Adipose tissue (tissue), 3 donors: ENCODE measurements around the gene SUN5. TPM values are rescaled to one million over a fixed set of nuclear protein-coding genes. Genes with fewer than 3 reads are reported as not detected.
"Not testable (repeated sequence)": the region's sequence is repeated elsewhere in the genome, so short reads cannot be mapped to it uniquely, and the experiment has no call there.

Experiments used
- H3K27ac ChIP-seq: one replicate; pipeline ENCODE4 v1.5.1; 2013; ENCODE audit warnings: low read depth, low read length
- WGBS, 3 donors: extraction: QIAGEN DNeasy Blood & Tissue Kit; methylation state at CpG; one replicate each; pipeline ENCODE4 v1.1.7; 2013; 5-methylcytosine and 5-hydroxymethylcytosine counted together
- polyA plus RNA-seq, 3 donors: library from polyadenylated mRNA; stranded (reverse); fragments of 200-250 nt; gene quantifications; one replicate each; pipeline ENCODE4 v1.2.3, GENCODE V29; 2013
- donor health status: healthy with polysubstance abuse.
- donor health status: Bipolar disorder and iron deficiency.
- donor health status: healthy.

SUN5 gene
- polyA plus RNA-seq, 3 donors = not detected

- WGBS, 3 donors = 76 to 89% (median 86%) methylated on average over 9 of the region's 9 CpGs
- H3K27ac ChIP-seq = no peak overlapping the region
Observed at GRCh38 chr20:32984631-32985354, 19.4 kb downstream of the SUN5 start.

GRCh38 chr20:32984196-32984595 lies 20.0 kb downstream of the SUN5 start:
- WGBS, 3 donors = 63 to 76% (median 72%) methylated on average over 7 of the region's 7 CpGs
- H3K27ac ChIP-seq = no peak overlapping the region

GRCh38 chr20:32983459-32984112 lies 20.6 kb downstream of the SUN5 start:
- H3K27ac ChIP-seq = no peak overlapping the region
- WGBS, 3 donors = 81 to 87% (median 85%) methylated on average over 12 of the region's 12 CpGs

GRCh38 chr20:32982617-32983458 lies 21.4 kb downstream of the SUN5 start:
- 53 to 64% (median 63%) methylated on average over 10 of the region's 10 CpGs for WGBS, 3 donors
- H3K27ac ChIP-seq = no peak overlapping the region

- WGBS, 3 donors = 81 to 87% (median 83%) methylated on average over 6 of the region's 6 CpGs
- no peak overlapping the region for H3K27ac ChIP-seq
Observed at GRCh38 chr20:32980990-32981389, 23.2 kb downstream of the SUN5 start.

GRCh38 chr20:32980131-32980941 lies 23.9 kb downstream of the SUN5 start:
- 73 to 86% (median 86%) methylated on average over 19 of the region's 19 CpGs for WGBS, 3 donors
- no peak overlapping the region for H3K27ac ChIP-seq

GRCh38 chr20:32979201-32979998 lies 24.8 kb downstream of the SUN5 start:
- WGBS, 3 donors = 71 to 82% (median 77%) methylated on average over 9 of the region's 9 CpGs
- H3K27ac ChIP-seq = no peak overlapping the region

- 67 to 90% (median 83%) methylated on average over 7 of the region's 7 CpGs for WGBS, 3 donors
Observed at GRCh38 chr20:32978009-32978335, 26.3 kb downstream of the SUN5 start.

GRCh38 chr20:32977281-32978008 lies 26.8 kb downstream of the SUN5 start:
- no peak overlapping the region for H3K27ac ChIP-seq
- 79 to 88% (median 80%) methylated on average over 13 of the region's 13 CpGs for WGBS, 3 donors

More at GRCh38 chr20:32978009-32978335, 26.3 kb downstream of the SUN5 start:
- H3K27ac ChIP-seq = no peak overlapping the region

- WGBS, 3 donors = 68 to 80% (median 79%) methylated on average over 6 of the region's 6 CpGs
- H3K27ac ChIP-seq = no peak overlapping the region
Observed at GRCh38 chr20:32976746-32977145, 27.5 kb downstream of the SUN5 start.

- 77 to 87% (median 86%) methylated on average over 15 of the region's 15 CpGs for WGBS, 3 donors
- no peak overlapping the region for H3K27ac ChIP-seq
Observed at GRCh38 chr20:32975698-32976674, 28.2 kb downstream of the SUN5 start.

- H3K27ac ChIP-seq = not testable (repeated sequence)
- WGBS, 3 donors = 30 to 87% (median 79%) methylated on average over 4 of the region's 4 CpGs
Observed at GRCh38 chr20:32975121-32975520, 29.1 kb downstream of the SUN5 start.

GRCh38 chr20:32974204-32975064 lies 29.8 kb downstream of the SUN5 start:
- 74 to 79% (median 78%) methylated on average over 9 of the region's 9 CpGs for WGBS, 3 donors
- H3K27ac ChIP-seq = not testable (repeated sequence)

GRCh38 chr20:32973077-32973717 lies 31.0 kb downstream of the SUN5 start:
- H3K27ac ChIP-seq = no peak overlapping the region
- 83 to 88% (median 86%) methylated on average over 10 of the region's 10 CpGs for WGBS, 3 donors
